Posterior vena cava (tissue), 2 donors: ENCODE results near the gene NSMF. TPM values are rescaled to one million over a fixed set of nuclear protein-coding genes. Genes with fewer than 3 reads are reported as not detected.

Source experiments
- DNase-seq: peaks from one replicate; pipeline ENCODE4 v3.0.0-alpha.2; 2020; ENCODE audit warnings: low spot score
- intact Hi-C, 2 donors: fragments of 100-400 bp; cut with DNase I; formaldehyde crosslinking; loops; one replicate each; pipeline versions ENCODE4 v1.14.1 to v1.14.2; 2022 to 2023
- total RNA-seq, 2 donors: library from RNA; stranded (reverse); fragmentation: NEBNext Ultra II Directional; extraction: Animal tissue kit (Norgen Biotek cat#: 25700); gene quantifications; one replicate each; pipeline ENCODE4 v1.2.1, GENCODE V29; 2021
- donor health status: DM: yes; HTN: yes; CAD: no.
- donor health status: DM: yes; HTN: yes; CAD: no.

The NSMF gene
- total RNA-seq, 2 donors from 2014 or later = 47.6 to 55.5 TPM

DNA sequence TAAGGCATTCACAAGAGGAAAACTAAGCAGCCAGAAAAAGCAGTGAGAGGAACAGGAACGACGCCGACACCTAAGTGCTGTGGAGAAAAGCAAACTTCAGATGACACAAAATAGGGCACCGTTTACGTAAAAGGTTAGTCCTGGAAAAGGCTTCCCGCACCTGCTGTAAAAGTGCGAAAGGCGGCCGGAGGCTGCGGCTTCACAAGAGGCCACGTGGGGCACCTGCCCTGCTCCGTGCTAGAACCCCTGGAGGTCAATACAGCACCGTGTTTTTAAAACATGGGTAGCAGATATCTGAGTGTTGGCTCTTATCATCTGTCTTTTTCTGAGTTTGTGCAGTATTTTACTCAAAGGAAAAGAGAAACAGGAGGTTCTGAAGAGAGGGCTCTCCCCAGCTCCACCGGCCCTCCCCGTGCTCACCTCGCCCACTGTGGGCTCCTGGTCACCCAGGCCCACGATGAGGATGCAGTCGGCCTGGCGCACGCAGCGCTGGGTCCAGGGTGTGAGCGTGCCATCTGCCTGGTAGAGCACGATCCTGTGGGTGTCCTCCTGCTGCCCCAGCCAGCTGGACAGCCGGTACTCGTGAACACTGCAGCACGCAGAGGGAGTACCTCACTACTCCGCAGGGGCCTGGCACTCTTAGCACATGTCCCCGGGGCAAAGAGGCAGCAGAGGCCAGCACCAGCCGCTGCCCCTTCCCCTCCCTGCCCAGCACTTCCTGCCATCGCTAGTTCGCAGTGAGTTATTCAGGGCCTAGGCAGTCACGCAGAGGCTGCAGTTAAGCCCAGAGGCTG lies 21.0 kb upstream of the NSMF start:
- intact Hi-C loops = no loop called here
- DNase-seq = peak; percentile 72

DNA sequence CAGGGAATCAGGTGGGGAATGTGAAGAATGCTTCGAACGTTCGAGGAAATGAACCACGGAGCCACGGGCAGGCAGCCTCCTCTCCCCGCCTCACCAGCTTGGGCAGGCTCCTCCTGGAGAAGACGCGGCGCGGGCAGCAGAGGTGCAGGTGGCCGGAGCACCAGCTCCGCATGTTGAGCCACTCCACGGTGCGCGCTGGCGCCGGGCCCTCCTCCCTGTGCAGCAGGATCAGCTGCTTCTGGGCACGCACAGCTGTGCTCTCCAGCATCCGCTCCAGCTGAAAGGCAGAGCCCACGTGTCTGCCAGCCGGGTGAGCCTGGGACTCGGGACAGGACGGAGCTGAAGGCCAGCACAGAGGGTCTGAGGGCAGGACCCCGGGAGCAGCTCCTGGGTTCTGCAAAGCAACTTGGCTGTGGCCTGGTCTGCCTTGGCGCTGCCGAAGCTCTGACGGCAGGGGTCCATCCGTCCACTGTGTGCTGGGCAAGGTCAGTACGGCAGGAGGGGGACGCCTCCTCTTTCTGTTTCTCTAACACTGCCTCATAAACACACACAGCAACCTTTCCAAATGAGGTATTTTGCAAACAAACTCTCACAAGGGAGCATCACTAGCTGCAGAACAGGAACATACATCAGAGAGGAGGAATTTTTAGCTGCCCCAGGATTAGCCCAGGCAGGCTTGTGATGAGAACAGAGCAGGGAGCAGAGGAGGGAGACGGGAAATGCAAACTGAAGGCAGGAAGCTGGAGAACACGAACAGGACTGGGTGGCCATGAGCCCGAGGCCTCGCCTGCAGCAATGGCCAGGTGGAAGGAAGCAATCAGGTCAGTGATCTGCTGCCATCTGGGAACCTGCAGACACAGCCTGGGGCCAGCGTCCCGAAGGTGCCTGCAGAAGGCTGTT lies 20.1 kb upstream of the NSMF start:
- DNase-seq = peak; percentile 79
- intact Hi-C loops = no loop called here

DNA sequence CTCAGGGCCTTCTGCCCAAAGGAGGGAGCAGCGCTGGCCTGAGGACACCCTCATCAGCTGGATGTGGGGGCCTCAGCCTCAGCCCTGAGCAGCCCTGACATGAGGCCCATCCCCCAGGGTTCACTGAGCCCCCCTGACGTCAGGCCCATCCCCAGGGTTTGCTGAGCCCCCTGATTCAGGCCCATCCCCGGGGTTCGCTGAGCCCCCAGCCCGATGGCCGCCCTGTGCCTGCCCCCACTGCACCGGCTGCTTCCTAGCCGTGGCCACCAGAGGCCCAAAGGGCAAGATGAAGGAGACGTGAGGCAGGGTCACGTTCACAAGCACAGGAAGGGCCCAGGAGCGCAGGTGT lies 19.5 kb upstream of the NSMF start:
- no peak for DNase-seq
- intact Hi-C loops = no loop called here

DNA sequence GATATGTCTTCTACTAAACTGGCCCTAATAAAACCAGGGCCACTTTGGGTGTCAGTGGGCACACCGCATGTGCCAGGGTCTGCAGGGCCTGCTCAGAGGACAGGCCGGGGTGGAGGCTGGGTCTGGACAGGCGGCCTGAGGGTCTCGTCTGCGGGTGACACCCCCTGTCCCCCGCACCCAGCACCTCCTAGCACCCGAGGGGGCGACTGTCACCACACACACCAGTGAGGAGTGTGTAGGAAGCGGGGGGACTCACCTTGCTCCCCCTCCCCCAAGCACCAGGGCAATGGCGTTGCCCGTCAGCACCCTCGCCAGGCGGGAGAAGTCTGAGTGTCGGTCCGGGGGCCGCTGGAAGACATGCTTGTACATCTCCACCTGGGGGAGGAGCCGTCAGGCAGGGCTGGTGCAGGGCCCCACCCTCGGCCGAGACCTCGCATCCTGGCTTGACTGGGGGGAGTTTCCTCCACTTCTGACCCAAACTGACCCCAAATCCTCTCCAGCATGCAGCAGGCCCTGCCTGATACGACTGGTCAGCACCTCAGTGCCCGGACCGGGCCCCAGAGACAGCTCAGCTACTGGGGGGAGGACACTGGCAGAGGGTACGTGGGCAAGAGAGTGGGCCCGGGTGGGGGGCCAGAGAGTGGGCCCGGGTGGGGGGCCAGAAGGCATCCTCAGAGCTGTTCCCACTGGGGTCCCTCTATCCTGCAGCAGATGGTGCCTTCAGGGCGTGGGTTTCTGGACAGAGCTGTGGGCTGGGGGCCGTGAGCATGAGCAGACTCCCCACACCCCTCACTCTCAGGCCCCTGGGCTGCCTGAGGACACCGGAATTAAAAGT lies 18.9 kb upstream of the NSMF start:
- no peak for DNase-seq
- intact Hi-C loops = no loop called here

DNA sequence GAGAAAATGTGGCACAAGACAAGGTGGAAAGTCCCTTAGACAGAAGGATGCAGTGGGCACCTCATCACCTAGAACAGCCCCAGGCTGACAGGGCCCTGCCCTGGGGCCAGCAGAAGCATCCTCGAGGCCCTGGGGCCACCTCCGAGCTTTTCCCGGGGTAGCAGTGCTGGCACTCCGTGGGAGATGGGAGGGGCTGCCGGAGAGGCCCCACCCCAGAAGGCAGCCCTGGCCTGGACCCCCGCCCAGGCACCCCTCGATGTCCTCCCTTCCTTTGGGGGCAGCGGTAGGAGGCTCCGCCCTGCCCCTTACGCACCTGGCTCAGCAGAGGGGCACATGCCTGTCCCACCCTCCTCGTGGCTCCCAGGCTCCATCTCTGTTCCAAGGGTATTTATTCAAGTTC lies 17.7 kb upstream of the NSMF start:
- no peak for DNase-seq

DNA sequence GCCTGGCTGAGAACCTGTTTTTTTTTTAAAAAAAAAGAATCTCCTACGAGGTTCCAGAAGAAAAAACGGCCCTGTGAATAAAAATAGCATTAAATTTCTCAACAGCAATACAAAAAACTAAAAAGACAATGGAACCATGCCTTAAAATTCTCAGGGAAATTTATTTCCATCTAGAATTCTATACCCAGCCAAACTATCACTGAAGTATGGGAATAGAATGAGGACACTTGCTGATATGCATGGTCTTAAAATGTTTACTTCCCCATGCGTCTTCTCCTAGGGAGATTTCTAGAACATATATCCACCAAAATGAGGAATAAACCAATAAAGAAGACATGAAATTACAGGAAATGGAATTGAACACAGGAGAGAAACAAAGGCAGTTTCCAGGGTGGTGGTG lies 16.5 kb upstream of the NSMF start:
- intact Hi-C loops = no loop called here

More for the DNA sequence above, 17.7 kb upstream of the NSMF start:
- intact Hi-C loops = no loop called here

DNA sequence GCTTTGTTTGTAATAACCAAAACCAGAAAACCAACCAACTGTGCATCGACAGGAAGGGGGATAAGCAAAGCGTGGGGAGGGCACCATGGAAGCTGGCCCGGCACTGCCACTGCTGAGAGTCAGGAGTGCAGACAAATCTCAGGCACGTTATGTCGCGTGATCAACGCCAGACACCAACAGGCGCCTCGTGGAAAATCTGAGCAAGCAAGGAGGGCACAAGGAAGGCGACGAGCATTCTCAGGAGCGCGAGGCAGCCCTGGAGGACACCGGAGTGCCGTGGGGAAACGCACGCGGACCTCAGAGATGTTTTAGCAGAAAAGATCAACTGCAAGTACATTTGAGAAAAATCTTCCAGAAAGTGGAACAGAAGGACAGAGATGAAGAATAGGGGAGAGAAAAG lies 15.1 kb upstream of the NSMF start:
- intact Hi-C loops = no loop called here
- DNase-seq = no peak

More for the DNA sequence above, 16.5 kb upstream of the NSMF start:
- no peak for DNase-seq

DNA sequence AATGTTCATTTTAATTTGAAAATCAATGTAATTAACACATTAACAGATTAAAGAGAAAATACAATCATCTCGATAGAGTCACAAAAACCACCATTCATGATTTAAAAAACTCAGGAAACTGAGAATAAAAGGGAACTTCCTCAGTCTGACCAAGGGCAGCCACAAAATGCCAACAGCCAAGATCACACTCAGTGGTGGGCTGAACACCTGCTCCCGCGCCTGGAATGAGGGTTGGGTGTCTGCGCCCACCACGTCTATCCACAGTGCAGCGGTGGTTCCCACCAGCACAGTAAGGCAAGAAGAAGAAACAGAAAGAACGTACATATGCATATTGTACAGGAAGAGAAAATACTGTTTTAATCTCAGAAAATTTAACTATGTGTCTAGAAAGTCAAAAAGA lies 11.7 kb upstream of the NSMF start:
- DNase-seq = no peak
- intact Hi-C loops = no loop called here

DNA sequence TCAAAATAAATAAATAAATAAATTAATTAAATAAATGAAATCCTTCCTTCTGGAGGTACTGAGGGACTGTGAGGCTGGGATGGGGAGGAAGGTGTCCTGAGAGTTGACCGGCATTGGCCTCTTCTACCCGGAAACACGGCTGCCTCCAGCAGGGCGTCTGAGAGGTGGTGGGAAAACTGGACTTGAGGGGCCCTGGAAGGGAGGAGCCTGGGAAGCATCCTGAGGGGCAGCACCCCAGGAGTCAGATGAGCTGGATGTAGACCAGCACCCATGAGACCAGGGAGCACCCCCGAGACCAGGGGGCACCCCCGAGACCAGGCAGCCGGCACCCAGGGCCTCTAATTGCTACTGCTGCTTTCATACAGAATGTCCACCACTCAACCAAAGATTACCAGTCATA lies 8.8 kb upstream of the NSMF start:
- intact Hi-C loops = no loop called here

DNA sequence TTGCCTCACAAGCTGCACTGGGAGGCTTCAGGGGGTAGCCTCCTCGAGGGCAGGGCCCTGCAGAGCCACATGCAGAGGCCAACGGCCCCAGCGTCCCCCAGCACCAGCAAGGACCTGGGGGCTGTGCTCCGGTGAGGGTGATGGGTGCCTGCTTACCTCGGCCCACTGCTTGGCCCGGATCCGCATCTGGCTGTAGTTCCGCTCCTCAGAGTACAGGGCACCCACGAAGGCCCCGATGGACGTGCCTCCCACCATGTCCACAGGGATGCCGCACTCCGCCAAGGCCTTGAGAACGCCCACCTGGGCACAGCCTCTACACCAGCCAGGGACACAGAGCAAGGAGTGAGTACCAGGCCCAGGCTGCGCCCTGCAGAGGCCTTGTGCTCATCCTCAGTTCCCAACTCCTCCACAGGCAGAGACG lies 8.0 kb upstream of the NSMF start:
- intact Hi-C loops = no loop called here
- DNase-seq = peak; percentile 66

More for the DNA sequence above, 8.8 kb upstream of the NSMF start:
- DNase-seq = no peak

DNA sequence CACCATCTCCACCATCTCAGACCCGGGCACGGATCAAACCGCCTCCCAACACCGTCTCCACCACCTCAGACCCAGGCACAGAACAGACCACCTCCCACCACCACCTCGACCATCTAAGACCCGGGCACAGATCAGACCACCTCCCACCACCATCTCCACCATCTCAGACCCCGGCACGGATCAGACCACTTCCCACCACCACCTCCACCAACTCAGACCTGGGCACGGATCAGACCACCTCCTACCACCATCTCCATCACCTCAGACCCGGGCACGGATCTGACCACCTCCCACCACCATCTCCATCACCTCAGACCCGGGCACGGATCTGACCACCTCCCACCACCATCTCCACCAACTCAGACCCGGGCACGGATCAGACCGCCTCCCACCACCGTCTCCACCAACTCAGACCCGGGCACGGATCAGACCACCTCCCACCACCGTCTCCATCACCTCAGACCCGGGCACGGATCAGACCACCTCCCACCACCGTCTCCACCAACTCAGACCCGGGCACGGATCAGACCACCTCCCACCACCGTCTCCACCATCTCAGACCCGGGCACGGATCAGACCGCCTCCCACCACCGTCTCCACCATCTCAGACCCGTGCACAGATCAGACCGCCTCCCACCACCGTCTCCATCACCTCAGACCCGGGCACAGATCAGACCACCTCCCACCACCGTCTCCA lies 7.4 kb upstream of the NSMF start:
- intact Hi-C loops = loop anchor here in 1 of 2 donors (1.0 kb wide), 1 partner anchor 26 kb away; no protein-coding TSS in a partner anchor
- peak; percentile 34 for DNase-seq

DNA sequence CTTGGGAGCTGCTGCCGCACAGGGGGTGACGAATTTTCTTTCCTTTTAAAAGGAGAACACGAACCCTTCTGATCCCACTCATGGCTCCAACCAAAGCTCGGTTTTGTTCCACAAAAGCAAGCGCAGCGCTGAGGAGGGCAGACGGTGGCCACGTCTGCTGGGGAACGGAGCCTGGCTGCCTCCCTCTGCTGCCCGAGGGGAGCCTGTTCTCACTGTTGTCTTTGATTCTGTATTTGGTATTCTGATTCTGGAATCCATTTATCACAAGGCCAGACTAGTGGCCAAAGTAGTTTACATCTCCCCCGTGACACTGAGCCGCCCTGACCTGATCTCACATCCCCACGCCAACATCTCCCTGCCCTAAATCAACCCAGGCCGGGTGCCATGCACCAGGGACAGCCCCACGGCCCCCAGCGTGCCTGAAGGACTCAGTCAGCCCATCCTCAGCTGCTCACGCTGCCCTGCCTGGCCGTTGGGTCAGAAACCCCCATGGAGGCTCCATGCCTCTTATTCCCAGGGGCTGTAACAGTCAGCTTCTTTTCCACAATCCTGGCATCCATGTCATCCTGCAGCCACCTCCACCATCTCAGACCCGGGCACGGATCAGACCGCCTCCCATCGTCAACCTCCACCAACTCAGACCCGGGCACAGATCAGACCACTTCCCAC lies 6.7 kb upstream of the NSMF start:
- intact Hi-C loops = loop anchor here in 1 of 2 donors (1.0 kb wide), 1 partner anchor 26 kb away; no protein-coding TSS in a partner anchor
- peak; percentile 66 for DNase-seq

DNA sequence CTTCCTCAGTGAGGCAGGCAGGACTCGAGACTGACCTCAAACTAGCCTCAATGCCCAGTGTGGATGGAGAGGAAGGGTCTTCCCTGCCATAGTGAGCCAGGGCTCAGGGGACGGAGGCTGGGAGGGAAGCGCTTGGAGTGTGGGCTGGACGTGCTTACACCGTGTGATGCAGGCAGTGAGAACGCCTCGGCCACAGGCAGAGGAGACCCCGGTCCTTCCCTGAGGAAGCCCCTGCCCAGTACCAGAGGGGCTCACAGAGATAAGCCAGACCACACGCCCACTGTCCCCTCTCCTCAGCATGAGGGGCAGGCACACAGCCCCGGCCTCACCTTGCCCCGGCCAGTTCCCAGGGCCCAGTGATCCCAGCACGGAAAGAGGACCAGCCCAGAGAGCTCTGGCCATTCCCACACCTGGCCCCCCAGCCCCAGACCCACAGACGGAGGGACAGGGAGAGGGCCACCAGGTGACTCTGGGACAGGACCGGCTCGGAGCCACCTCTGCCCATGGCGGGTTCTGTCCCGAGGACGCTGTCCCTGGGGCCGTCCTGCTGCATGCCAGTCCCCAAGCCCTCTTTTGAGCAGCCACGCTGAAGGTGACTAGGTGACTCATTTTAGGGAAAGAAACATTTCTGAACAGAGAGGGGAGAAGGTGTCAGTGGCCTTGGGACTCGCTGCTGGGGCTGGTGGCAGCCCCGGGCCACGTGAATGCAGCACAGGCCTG lies 6.0 kb upstream of the NSMF start:
- DNase-seq = peak; percentile 78
- intact Hi-C loops = no loop called here

DNA sequence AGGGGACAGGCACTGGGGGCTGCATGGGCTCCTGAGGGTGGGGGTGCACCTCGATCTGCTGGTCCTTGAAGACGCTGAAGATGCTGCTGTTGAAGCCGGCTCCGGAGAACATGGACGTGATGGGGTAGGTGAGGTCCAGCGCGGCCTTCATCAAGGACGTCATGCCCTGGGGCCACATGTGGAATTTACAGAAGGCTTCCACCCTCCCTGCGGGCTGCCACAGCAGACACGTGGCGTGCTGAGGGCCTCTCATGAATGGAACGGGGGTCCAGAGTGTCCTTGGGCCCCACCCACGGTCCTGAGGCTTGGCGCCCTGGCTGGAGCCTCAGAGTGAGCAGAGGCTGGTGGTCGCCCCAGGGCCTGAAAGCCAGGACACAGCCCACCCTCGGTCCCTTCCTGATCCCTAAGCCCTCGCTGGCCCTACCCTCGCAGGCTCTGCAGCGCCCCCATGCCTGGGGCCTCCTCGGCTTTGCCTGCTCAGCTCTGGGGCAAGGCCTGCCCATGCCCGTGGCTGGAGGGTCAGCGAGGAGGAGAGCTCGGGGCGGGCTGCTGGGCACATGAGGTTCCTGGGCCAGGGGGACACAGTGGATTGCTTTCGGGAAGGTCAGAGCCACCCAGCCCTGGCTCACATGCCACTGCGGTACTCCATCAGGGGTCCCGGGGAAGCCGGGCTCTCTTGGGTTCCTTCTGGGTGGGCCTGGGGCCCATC lies 5.3 kb upstream of the NSMF start:
- DNase-seq = peak; percentile 77
- intact Hi-C loops = no loop called here

DNA sequence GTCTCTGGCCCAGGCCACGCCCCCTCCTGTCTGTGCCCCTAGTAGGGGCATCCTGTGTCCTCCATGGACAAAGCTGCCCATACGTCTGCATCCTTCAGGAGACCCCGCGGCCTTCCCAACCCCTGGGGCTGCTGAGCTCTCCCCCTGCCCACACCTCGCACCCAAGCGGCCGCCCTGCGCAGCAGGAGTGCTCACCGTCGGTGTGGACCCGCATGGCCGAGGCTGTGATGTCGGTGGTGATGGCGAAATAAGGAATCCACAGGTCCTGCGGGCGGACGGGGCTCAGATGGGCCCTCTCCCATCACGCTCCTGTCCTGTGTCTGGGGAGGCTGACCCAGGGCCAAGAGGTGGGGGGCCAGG lies 4.8 kb upstream of the NSMF start:
- intact Hi-C loops = no loop called here
- DNase-seq = peak; percentile 78

DNA sequence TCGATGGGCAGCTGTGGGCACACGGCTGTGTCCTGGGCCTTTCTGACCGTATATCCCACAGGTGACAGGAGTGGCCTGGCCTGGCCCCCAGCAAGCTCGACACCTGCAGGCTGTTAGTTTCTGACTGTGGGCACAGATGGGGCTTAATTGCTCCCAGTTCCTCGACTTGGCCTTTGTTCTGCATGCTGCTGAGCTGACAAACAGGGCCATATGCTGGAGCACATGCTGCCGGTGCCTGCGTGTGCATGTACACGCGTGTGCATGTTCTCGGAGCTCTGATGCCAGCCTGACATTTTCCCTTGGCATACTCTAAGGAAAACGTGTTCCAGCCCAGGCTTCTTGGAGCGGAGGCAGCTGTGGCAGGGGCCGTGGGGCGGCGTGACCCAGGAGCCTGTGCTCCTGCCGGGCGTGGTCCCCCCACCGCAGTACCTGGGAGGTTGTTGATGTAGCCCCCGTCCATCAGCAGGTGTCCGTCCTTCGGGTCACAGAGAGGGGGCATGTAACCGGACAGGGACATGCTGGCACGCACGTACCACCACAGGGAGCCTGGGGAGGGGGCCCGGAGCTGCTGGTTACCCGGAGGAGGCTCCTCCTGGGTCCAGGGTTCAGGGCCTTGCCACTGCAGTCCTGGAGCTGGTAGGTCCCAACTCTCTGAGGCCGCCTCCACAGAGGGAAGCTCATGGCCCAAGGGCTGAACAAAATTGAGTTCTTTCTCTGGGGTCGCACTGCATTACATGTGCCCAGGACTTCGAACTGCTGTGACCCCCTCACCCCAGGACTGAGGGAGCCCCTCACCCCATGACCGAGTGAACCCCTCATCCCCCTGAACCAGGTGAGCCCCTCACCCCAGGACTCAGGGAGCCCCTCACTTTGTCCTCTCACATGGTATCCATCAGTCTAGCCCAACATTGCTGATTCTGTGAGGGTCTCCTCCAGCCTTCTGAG lies 4.1 kb upstream of the NSMF start:
- peak; percentile 62 for DNase-seq
- intact Hi-C loops = no loop called here
